ENCODE data around the gene LRMDA.
"Not testable (repeated sequence)": the region's sequence is repeated elsewhere in the genome, so short reads cannot be mapped to it uniquely, and the experiment has no call there.

Gene LRMDA

DNA sequence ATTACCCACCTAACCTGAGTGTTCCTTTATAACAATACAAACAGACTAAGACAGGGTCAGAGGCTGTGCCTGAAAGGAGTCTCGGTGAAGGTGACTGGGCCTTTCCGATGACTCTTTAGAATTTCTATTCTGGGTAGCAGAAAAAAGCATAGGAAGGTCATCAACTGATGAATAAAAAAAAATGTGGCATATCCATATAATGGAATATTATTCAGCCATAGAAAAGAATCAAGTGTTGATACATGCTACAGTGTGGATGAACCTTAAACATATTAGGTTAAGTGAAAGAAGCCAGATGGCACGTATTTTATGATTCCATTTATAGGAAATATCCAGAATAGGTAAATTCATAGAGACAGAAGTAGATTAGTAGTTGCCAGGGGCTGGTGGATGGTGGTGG, 83.4 kb downstream of the LRMDA start:
- H3K27me3 ChIP-seq (ENCODE audit: insufficient read depth, low read depth): no peaks in the 10 kb centered on the region
- no peaks in the 10 kb centered on the region for H4K20me1 ChIP-seq (ENCODE audit: insufficient read depth)
- H3K79me2 ChIP-seq (ENCODE audit: insufficient read depth, low read depth): no peaks in the 10 kb centered on the region
- H2AFZ ChIP-seq (ENCODE audit: low read depth): no peak overlapping the region
- H3K27ac ChIP-seq: no peak overlapping the region
- H3K4me3 ChIP-seq (IDR thresholded peaks at IDR 0.05; ENCODE audit: insufficient read depth, low read depth, low read length): no peak overlapping the region
- no peak overlapping the region for H3K9ac ChIP-seq
- peaks cover 4% of the 10 kb centered on the region for H3K4me1 ChIP-seq (ENCODE audit: low read depth, poor library complexity, severe bottlenecking)
- H3K4me2 ChIP-seq: no peak overlapping the region
- H3K36me3 ChIP-seq (ENCODE audit: insufficient read depth): no peaks in the 10 kb centered on the region
- TF ChIP-seq CTCF (conservative IDR thresholded peaks at IDR 0.05; ENCODE audit: low read depth, low read length): no peak

DNA sequence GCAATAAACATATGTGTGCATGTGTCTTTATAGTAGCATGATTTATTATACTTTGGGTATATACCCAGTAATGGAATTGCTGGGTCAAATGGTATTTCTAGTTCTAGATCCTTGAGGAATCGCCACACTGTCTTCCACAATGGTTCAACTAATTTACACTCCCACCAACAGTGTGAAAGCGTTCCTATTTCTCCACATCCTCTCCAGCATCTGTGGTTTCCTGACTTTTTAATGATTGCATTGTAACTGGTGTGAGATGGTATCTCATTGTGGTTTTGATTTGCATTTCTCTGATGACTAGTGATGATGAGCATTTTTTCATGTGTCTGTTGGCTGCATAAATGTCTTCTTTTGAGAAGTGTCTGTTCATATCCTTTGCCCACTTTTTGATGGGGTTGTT, 84.7 kb downstream of the LRMDA start:
- not testable (repeated sequence) for H3K4me2 ChIP-seq; H3K79me2 ChIP-seq (ENCODE audit: insufficient read depth, low read depth); H3K4me3 ChIP-seq (IDR thresholded peaks at IDR 0.05; ENCODE audit: insufficient read depth, low read depth, low read length); H3K4me1 ChIP-seq (ENCODE audit: low read depth, poor library complexity, severe bottlenecking); H3K9ac ChIP-seq; H3K36me3 ChIP-seq (ENCODE audit: insufficient read depth); H4K20me1 ChIP-seq (ENCODE audit: insufficient read depth); H3K27me3 ChIP-seq (ENCODE audit: insufficient read depth, low read depth); H2AFZ ChIP-seq (ENCODE audit: low read depth); H3K27ac ChIP-seq

DNA sequence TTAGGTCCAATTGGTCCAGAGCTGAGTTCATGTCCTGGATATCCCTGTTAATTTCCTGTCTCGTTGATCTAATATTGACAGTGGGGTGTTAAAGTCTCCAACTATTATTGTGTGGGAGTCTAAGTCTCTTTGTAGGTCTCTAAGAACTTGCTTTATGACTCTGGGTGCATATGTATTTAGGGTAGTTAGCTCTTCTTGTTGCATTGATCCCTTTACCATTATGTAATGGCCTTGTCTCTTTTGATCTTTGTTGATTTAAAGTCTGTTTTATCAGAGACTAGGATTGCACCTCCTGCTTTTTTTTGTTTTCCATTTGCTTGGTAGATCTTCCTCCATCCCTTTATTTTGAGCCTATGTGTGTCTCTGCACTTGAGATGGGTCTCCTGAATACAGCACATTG, 87.8 kb downstream of the LRMDA start:
- not testable (repeated sequence) for H3K27ac ChIP-seq; H4K20me1 ChIP-seq (ENCODE audit: insufficient read depth); H3K9ac ChIP-seq; H3K79me2 ChIP-seq (ENCODE audit: insufficient read depth, low read depth); H2AFZ ChIP-seq (ENCODE audit: low read depth); H3K4me2 ChIP-seq; H3K4me1 ChIP-seq (ENCODE audit: low read depth, poor library complexity, severe bottlenecking); H3K27me3 ChIP-seq (ENCODE audit: insufficient read depth, low read depth); H3K36me3 ChIP-seq (ENCODE audit: insufficient read depth); H3K4me3 ChIP-seq (IDR thresholded peaks at IDR 0.05; ENCODE audit: insufficient read depth, low read depth, low read length)

DNA sequence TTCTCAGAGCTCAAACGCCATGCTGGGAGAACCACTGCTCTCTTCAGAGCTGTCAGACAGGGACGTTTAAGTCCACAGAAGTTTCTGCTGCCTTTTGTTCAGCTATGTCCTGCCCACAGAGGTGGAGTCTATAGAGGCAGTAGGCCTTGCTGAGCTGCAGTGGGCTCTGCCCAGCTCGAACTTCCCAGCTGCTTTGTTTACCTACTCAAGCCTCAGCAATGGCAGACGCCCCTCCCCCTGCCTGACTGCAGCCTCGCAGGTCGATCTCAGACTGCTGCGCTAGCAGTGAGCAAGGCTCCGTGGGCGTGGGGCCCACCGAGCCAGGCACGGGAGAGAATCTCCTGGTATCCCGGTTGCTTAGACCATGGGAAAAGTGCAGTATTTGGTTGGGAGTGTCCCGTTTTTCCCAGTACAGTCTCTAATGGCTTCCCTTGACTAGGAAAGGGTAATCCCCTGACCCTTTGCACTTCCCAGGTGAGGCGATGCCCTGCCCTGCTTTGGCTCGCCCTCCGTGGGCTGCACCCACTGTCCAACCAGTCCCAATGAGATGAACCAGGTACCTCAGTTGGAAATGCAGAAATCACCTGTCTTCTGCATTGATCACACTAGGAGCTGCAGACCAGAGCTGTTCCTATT, 89.9 kb downstream of the LRMDA start:
- H3K4me1 ChIP-seq (ENCODE audit: low read depth, poor library complexity, severe bottlenecking): peaks cover 17% of the 10 kb centered on the region
- not testable (repeated sequence) for H3K36me3 ChIP-seq (ENCODE audit: insufficient read depth); H3K79me2 ChIP-seq (ENCODE audit: insufficient read depth, low read depth); H3K27ac ChIP-seq; H3K4me3 ChIP-seq (IDR thresholded peaks at IDR 0.05; ENCODE audit: insufficient read depth, low read depth, low read length); H2AFZ ChIP-seq (ENCODE audit: low read depth); H3K4me2 ChIP-seq; H3K9ac ChIP-seq; H3K27me3 ChIP-seq (ENCODE audit: insufficient read depth, low read depth); H4K20me1 ChIP-seq (ENCODE audit: insufficient read depth)

GRCh38 chr10:75525067-75525466, 93.6 kb downstream of the LRMDA start:
- H3K36me3 ChIP-seq (ENCODE audit: insufficient read depth): no peaks in the 10 kb centered on the region
- no peak for TF ChIP-seq CTCF (conservative IDR thresholded peaks at IDR 0.05; ENCODE audit: low read depth, low read length)
- no peaks in the 10 kb centered on the region for H3K79me2 ChIP-seq (ENCODE audit: insufficient read depth, low read depth)
- H3K9ac ChIP-seq: no peak overlapping the region
- H4K20me1 ChIP-seq (ENCODE audit: insufficient read depth): no peaks in the 10 kb centered on the region
- H2AFZ ChIP-seq (ENCODE audit: low read depth): no peak overlapping the region
- no peak overlapping the region for H3K4me3 ChIP-seq (IDR thresholded peaks at IDR 0.05; ENCODE audit: insufficient read depth, low read depth, low read length)
- no peak overlapping the region for H3K27ac ChIP-seq
- H3K4me2 ChIP-seq: peak overlapping the region; percentile 19; the same call in 1 of the 2 replicates
- H3K4me1 ChIP-seq (ENCODE audit: low read depth, poor library complexity, severe bottlenecking): peaks cover 22% of the 10 kb centered on the region
- H3K27me3 ChIP-seq (ENCODE audit: insufficient read depth, low read depth): no peaks in the 10 kb centered on the region

GRCh38 chr10:75525646-75526045, 94.2 kb downstream of the LRMDA start:
- Histone ChIP-seq H3K27me3 (ENCODE audit: insufficient read depth, low read depth) (no peaks in the 10 kb centered on the region), H3K9ac (no peak overlapping the region), H3K36me3 (ENCODE audit: insufficient read depth) (no peaks in the 10 kb centered on the region), H3K4me2 (peak overlapping the region; percentile 19; the same call in 1 of the 2 replicates), H4K20me1 (ENCODE audit: insufficient read depth) (no peaks in the 10 kb centered on the region), H3K79me2 (ENCODE audit: insufficient read depth, low read depth) (no peaks in the 10 kb centered on the region), H3K4me1 (ENCODE audit: low read depth, poor library complexity, severe bottlenecking) (peaks cover 22% of the 10 kb centered on the region), H3K27ac (no peak overlapping the region), H3K4me3 (IDR thresholded peaks at IDR 0.05; ENCODE audit: insufficient read depth, low read depth, low read length) (no peak overlapping the region), H2AFZ (ENCODE audit: low read depth) (no peak overlapping the region)
- TF ChIP-seq CTCF (conservative IDR thresholded peaks at IDR 0.05; ENCODE audit: low read depth, low read length): no peak
